Endothelial cell of umbilical vein (primary cell): ENCODE results near the gene TMEM19.

Experiments
- CTCF ChIP-seq, 2 donors: IDR thresholded peaks; 1 replicate in 1 of 2; 2 replicates in 1 of 2; pipeline ENCODE4 v1.5.1; 2011; ENCODE audit warnings: low read length in 2 of 2, mild to moderate bottlenecking in 2 of 2, moderate library complexity in 2 of 2, control low read depth in 1 of 2, inconsistent platforms in 1 of 2, low read depth in 1 of 2; ENCODE audit not compliant: insufficient read depth in 1 of 2; ENCODE audit errors: extremely low read depth in 1 of 2
- EZH2 ChIP-seq: IDR thresholded peaks from 2 replicates; pipeline ENCODE4 v1.6.1; 2012; ENCODE audit warnings: borderline replicate concordance, low read depth, mild to moderate bottlenecking, moderate library complexity, low read length, inconsistent platforms; ENCODE audit not compliant: severe bottlenecking
- FOS ChIP-seq: IDR thresholded peaks from 2 replicates; pipeline ENCODE4 v1.6.1; 2011; ENCODE audit warnings: mild to moderate bottlenecking, low read length, moderate library complexity, borderline replicate concordance; ENCODE audit not compliant: insufficient read depth
- GATA2 ChIP-seq: IDR thresholded peaks from 2 replicates; pipeline ENCODE4 v1.7.0; 2011; ENCODE audit warnings: low read depth, mild to moderate bottlenecking, moderate library complexity, mixed read lengths, low read length; ENCODE audit not compliant: insufficient read length, insufficient read depth
- JUN ChIP-seq: IDR thresholded peaks from 2 replicates; pipeline ENCODE4 v1.6.1; 2011; ENCODE audit warnings: borderline replicate concordance, low read depth; ENCODE audit not compliant: insufficient read length, insufficient read depth
- MAX ChIP-seq: IDR thresholded peaks from 2 replicates; pipeline ENCODE4 v1.6.1; 2011; ENCODE audit not compliant: insufficient read depth, insufficient read length
- MYC ChIP-seq: IDR thresholded peaks from one replicate; pipeline ENCODE4 v1.6.1; 2011; ENCODE audit warnings: mild to moderate bottlenecking, low read depth, low read length
- POLR2A ChIP-seq: IDR thresholded peaks from 2 replicates; pipeline ENCODE4 v1.6.1; 2012; ENCODE audit warnings: low read depth, mild to moderate bottlenecking, control low read depth, low read length
- POLR2AphosphoS5 ChIP-seq: IDR thresholded peaks from 2 replicates; pipeline ENCODE4 v1.6.1; 2012; ENCODE audit warnings: low read depth, mild to moderate bottlenecking, control low read depth, low read length, moderate library complexity; ENCODE audit not compliant: insufficient read depth

- TF ChIP-seq POLR2A, result no peak
- no peak for TF ChIP-seq CTCF (IDR thresholded peaks at IDR 0.05; ENCODE audit: extremely low read depth in 1 of 2, insufficient read depth in 1 of 2, low read depth in 1 of 2, low read length in 2 of 2)
- TF ChIP-seq POLR2AphosphoS5, result no peak
- no peak for TF ChIP-seq GATA2
- no peak for TF ChIP-seq EZH2
- TF ChIP-seq MAX, result no peak
- no peak for TF ChIP-seq FOS
- no peak for TF ChIP-seq MYC
- no peak for TF ChIP-seq JUN
Measured at GRCh38 chr12:71693126-71693525, 7.2 kb downstream of the TMEM19 start.
